HG03159 (cell line): ENCODE measurements around the gene KRT26.
"Not testable (repeated sequence)": the region's sequence is repeated elsewhere in the genome, so short reads cannot be mapped to it uniquely, and the experiment has no call there.

Experiments used
- ATAC-seq: cut with Tn5 transposase; IDR thresholded peaks from one replicate; pipeline ENCODE4 v1.9.1; 2021; ENCODE audit warnings: mild to moderate bottlenecking, moderate library complexity; ENCODE audit not compliant: unreplicated experiment

KRT26 gene

GRCh38 chr17:40795019-40795667 lies 23.1 kb upstream of the KRT26 start:
- no peak for ATAC-seq

GRCh38 chr17:40794466-40794865 lies 22.5 kb upstream of the KRT26 start:
- ATAC-seq: no peak

GRCh38 chr17:40793832-40794231 lies 21.8 kb upstream of the KRT26 start:
- ATAC-seq: no peak

GRCh38 chr17:40791787-40792436 lies 19.9 kb upstream of the KRT26 start:
- ATAC-seq: no peak

GRCh38 chr17:40791111-40791510 lies 19.1 kb upstream of the KRT26 start:
- no peak for ATAC-seq

GRCh38 chr17:40782450-40782849 lies 10.4 kb upstream of the KRT26 start, which contains the start of gene KRT27:
Gene KRT27, minus strand, starts transcription at chr17:40782550. Its CDS starts 57 bp downstream, at chr17:40782493.
- no peak for ATAC-seq

GRCh38 chr17:40779181-40779909 lies 7.3 kb upstream of the KRT26 start:
- no peak for ATAC-seq

GRCh38 chr17:40778461-40778860 lies 6.5 kb upstream of the KRT26 start:
- no peak for ATAC-seq

GRCh38 chr17:40777971-40778370 lies 6.0 kb upstream of the KRT26 start:
- ATAC-seq: no peak

- ATAC-seq: no peak
These were observed 5.5 kb upstream of the KRT26 start for GRCh38 chr17:40777459-40777858.

- ATAC-seq: no peak
These were observed 3.9 kb upstream of the KRT26 start for GRCh38 chr17:40775945-40776344.

GRCh38 chr17:40765657-40766056 lies 6.3 kb downstream of the KRT26 start:
- no peak for ATAC-seq

- ATAC-seq: no peak
These were observed 8.2 kb downstream of the KRT26 start for GRCh38 chr17:40763752-40764151.

GRCh38 chr17:40760105-40761016 lies 11.6 kb downstream of the KRT26 start:
- no peak for ATAC-seq

- ATAC-seq: no peak
These were observed 16.8 kb downstream of the KRT26 start, which contains the start of gene KRT25 for GRCh38 chr17:40755231-40755630. Gene KRT25, minus strand, starts transcription at chr17:40755331. Its CDS starts 60 bp downstream, at chr17:40755271.

- no peak for ATAC-seq
These were observed 18.2 kb downstream of the KRT26 start for GRCh38 chr17:40753804-40754203.

GRCh38 chr17:40751065-40751464 lies 20.9 kb downstream of the KRT26 start:
- ATAC-seq: no peak

GRCh38 chr17:40750391-40750790 lies 21.6 kb downstream of the KRT26 start:
- no peak for ATAC-seq

- ATAC-seq: not testable (repeated sequence)
These were observed 23.3 kb downstream of the KRT26 start for GRCh38 chr17:40748666-40749065.

GRCh38 chr17:40738553-40738952 lies 33.4 kb downstream of the KRT26 start:
- ATAC-seq: no peak

GRCh38 chr17:40735016-40735415 lies 37.0 kb downstream of the KRT26 start:
- no peak for ATAC-seq
